Measurements from ENCODE around the gene MRC1.

- TF ChIP-seq, protein P1, sequence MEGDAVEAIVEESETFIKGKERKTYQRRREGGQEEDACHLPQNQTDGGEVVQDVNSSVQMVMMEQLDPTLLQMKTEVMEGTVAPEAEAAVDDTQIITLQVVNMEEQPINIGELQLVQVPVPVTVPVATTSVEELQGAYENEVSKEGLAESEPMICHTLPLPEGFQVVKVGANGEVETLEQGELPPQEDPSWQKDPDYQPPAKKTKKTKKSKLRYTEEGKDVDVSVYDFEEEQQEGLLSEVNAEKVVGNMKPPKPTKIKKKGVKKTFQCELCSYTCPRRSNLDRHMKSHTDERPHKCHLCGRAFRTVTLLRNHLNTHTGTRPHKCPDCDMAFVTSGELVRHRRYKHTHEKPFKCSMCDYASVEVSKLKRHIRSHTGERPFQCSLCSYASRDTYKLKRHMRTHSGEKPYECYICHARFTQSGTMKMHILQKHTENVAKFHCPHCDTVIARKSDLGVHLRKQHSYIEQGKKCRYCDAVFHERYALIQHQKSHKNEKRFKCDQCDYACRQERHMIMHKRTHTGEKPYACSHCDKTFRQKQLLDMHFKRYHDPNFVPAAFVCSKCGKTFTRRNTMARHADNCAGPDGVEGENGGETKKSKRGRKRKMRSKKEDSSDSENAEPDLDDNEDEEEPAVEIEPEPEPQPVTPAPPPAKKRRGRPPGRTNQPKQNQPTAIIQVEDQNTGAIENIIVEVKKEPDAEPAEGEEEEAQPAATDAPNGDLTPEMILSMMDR (IDR thresholded peaks at IDR 0.05 in 2 of 3, conservative IDR thresholded peaks at IDR 0.05 in 1 of 3; ENCODE audit: borderline replicate concordance in 1 of 3, insufficient read depth in 1 of 3, low read depth in 2 of 3, low read length in 2 of 3) = no peak
- no peak for TF ChIP-seq REST (IDR thresholded peaks at IDR 0.05; ENCODE audit: low read depth)
- no peak for TF ChIP-seq SP1 (IDR thresholded peaks at IDR 0.05; ENCODE audit: low read depth)
- no peak for TF ChIP-seq ELF1 (IDR thresholded peaks at IDR 0.05; ENCODE audit: borderline replicate concordance, low read depth)
- TF ChIP-seq TCF7L2 (IDR thresholded peaks at IDR 0.05; ENCODE audit: borderline replicate concordance, extremely low read depth, insufficient read depth, insufficient read length) = no peak
- no peak for TF ChIP-seq RAD21 (IDR thresholded peaks at IDR 0.05; ENCODE audit: low read depth)
These were observed 61.9 kb downstream of the MRC1 start for GRCh38 chr10:17871036-17871435.

Measured in HCT116 (cell line).